HEK293 (cell line): ENCODE measurements around the gene FHIT.

ENCODE experiments used
- MYNN ChIP-seq: fragments of 450-650 bp; formaldehyde crosslinking; IDR thresholded peaks from 2 replicates; pipeline ENCODE4 v1.5.1; 2016; ENCODE audit warnings: missing biosample characterization, missing genetic modification characterization, borderline replicate concordance
- ZNF274 ChIP-seq, 2 experiments: fragments of 200-500 bp in 1 of 2; fragments of 450-650 bp in 1 of 2; sonication (Bioruptor generic) in 1 of 2; formaldehyde crosslinking in 1 of 2; IDR thresholded peaks; 2 replicates each; pipeline versions ENCODE4 v1.5.1 to v1.6.1; 2014 to 2016; ENCODE audit warnings: borderline replicate concordance in 1 of 2, inconsistent platforms in 1 of 2, low read length in 1 of 2, missing biosample characterization in 1 of 2, missing genetic modification characterization in 1 of 2
- TF ChIP-seq, protein P1 (sequence below): fragments of 450-650 bp; formaldehyde crosslinking; IDR thresholded peaks from 2 replicates; pipeline ENCODE4 v1.5.1; 2016; ENCODE audit warnings: missing biosample characterization, missing genetic modification characterization

GRCh38 chr3:60313951-60314461 is 937.2 kb downstream of the FHIT start:
- TF ChIP-seq, protein P1, sequence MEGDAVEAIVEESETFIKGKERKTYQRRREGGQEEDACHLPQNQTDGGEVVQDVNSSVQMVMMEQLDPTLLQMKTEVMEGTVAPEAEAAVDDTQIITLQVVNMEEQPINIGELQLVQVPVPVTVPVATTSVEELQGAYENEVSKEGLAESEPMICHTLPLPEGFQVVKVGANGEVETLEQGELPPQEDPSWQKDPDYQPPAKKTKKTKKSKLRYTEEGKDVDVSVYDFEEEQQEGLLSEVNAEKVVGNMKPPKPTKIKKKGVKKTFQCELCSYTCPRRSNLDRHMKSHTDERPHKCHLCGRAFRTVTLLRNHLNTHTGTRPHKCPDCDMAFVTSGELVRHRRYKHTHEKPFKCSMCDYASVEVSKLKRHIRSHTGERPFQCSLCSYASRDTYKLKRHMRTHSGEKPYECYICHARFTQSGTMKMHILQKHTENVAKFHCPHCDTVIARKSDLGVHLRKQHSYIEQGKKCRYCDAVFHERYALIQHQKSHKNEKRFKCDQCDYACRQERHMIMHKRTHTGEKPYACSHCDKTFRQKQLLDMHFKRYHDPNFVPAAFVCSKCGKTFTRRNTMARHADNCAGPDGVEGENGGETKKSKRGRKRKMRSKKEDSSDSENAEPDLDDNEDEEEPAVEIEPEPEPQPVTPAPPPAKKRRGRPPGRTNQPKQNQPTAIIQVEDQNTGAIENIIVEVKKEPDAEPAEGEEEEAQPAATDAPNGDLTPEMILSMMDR (tag by site-specific recombination) = no peak
- TF ChIP-seq MYNN (no peak), ZNF274 (IDR thresholded peaks at IDR 0.05; ENCODE audit: low read length) (no peak), ZNF274 (tag by site-specific recombination; IDR thresholded peaks at IDR 0.05; ENCODE audit: borderline replicate concordance) (no peak)
